DND-41 (cell line): ENCODE results near the gene CTNNAL1.

Experiments used
- ATAC-seq: fragments of 200-7000 bp; cut with Tn5 transposase; 3 replicates; pipeline ENCODE4 v1.9.1; 2021; ENCODE audit warnings: low read depth; ENCODE audit not compliant: insufficient read depth
- DNase-seq: peaks from one replicate; pipeline ENCODE4 v3.0.0-alpha.2; 2020
- H2AFZ ChIP-seq: 2 replicates; pipeline ENCODE4 v1.6.0; 2012; ENCODE audit warnings: low read depth, low read length
- H3K27ac ChIP-seq: 2 replicates; pipeline ENCODE4 v1.5.1; 2012; ENCODE audit warnings: low read length, inconsistent platforms
- H3K27me3 ChIP-seq: fragments of 200-600 bp; sonication (generic); 2 replicates; pipeline ENCODE4 v1.6.0; 2012; ENCODE audit warnings: low read length, mild to moderate bottlenecking, inconsistent platforms; ENCODE audit not compliant: insufficient read depth, poor library complexity
- H3K36me3 ChIP-seq: 2 replicates; pipeline ENCODE4 v1.5.1; 2012; ENCODE audit warnings: low read length, inconsistent platforms; ENCODE audit not compliant: insufficient read depth
- H3K4me1 ChIP-seq: 2 replicates; pipeline ENCODE4 v1.5.1; 2012; ENCODE audit warnings: mild to moderate bottlenecking, low read length; ENCODE audit not compliant: insufficient read depth
- H3K4me2 ChIP-seq: 2 replicates; pipeline ENCODE4 v1.6.0; 2012; ENCODE audit warnings: mild to moderate bottlenecking, moderate library complexity, low read length, inconsistent platforms; ENCODE audit not compliant: insufficient read depth
- H3K4me3 ChIP-seq, 2 experiments: fragments of 200-600 bp in 1 of 2; shearing (Covaris generic) in 1 of 2; 2 replicates each; pipeline ENCODE4 v1.5.1; 2012 to 2016; ENCODE audit warnings: inconsistent platforms in 2 of 2, low read length in 2 of 2, mild to moderate bottlenecking in 2 of 2, low read depth in 1 of 2, moderate library complexity in 1 of 2
- H3K79me2 ChIP-seq: 2 replicates; pipeline ENCODE4 v1.6.0; 2012; ENCODE audit warnings: low read length, inconsistent platforms; ENCODE audit not compliant: insufficient read depth
- H3K9ac ChIP-seq: 2 replicates; pipeline ENCODE4 v1.6.0; 2012; ENCODE audit warnings: low read depth, mild to moderate bottlenecking, inconsistent platforms, low read length, moderate library complexity
- H3K9me3 ChIP-seq: 2 replicates; pipeline ENCODE4 v1.5.1; 2012; ENCODE audit warnings: low read length, moderate library complexity, mild to moderate bottlenecking, inconsistent platforms; ENCODE audit not compliant: insufficient read depth, severe bottlenecking
- H4K20me1 ChIP-seq: 2 replicates; pipeline ENCODE4 v1.6.0; 2012; ENCODE audit warnings: low read length; ENCODE audit not compliant: insufficient read depth
- CTCF ChIP-seq: IDR thresholded peaks from 2 replicates; pipeline ENCODE4 v1.5.1; 2012; ENCODE audit warnings: borderline replicate concordance, low read length, moderate library complexity, mild to moderate bottlenecking; ENCODE audit not compliant: poor library complexity, severe bottlenecking; ENCODE audit errors: extremely low read depth
- EZH2 ChIP-seq: IDR thresholded peaks from 3 replicates; pipeline ENCODE4 v1.6.1; 2012; ENCODE audit warnings: borderline replicate concordance, low read depth, mild to moderate bottlenecking, moderate library complexity, low read length, inconsistent platforms; ENCODE audit not compliant: severe bottlenecking

CTNNAL1 gene

GRCh38 chr9:109019420-109019819, 6.1 kb upstream of the CTNNAL1 start:
- peaks cover 5% of the 10 kb centered on the region; the same call in 1 of the 2 replicates for H4K20me1 ChIP-seq
- no peaks in the 10 kb centered on the region for H3K4me1 ChIP-seq
- no peak overlapping the region for H3K4me3 ChIP-seq
- H3K36me3 ChIP-seq, result peaks cover 49% of the 10 kb centered on the region
- no peak overlapping the region for H3K4me2 ChIP-seq
- H3K9me3 ChIP-seq, result no peaks in the 10 kb centered on the region
- DNase-seq (no peak), ATAC-seq (no peak)
- H2AFZ ChIP-seq, result no peak overlapping the region
- H3K27me3 ChIP-seq, result no peaks in the 10 kb centered on the region
- no peak overlapping the region for H3K27ac ChIP-seq
- 0 out of 2 replicates have a peak, but pooled peaks cover 2% of the 10 kb centered on the region for H3K79me2 ChIP-seq
- H3K9ac ChIP-seq, result no peak overlapping the region
- no peak for TF ChIP-seq EZH2

GRCh38 chr9:109017493-109017892, 4.2 kb upstream of the CTNNAL1 start:
- no peak for DNase-seq
- Histone ChIP-seq H3K4me2 (no peak overlapping the region), H3K9me3 (no peaks in the 10 kb centered on the region), H2AFZ (no peak overlapping the region), H3K27ac (no peak overlapping the region), H3K4me1 (peaks cover 6% of the 10 kb centered on the region), H3K79me2 (peaks cover 2% of the 10 kb centered on the region; the same call in 1 of the 2 replicates), H3K27me3 (no peaks in the 10 kb centered on the region), H3K4me3 (no peak overlapping the region), H4K20me1 (peaks cover 5% of the 10 kb centered on the region; the same call in 1 of the 2 replicates), H3K9ac (no peak overlapping the region), H3K36me3 (peaks cover 44% of the 10 kb centered on the region)
- no peak for ATAC-seq
- no peak for TF ChIP-seq CTCF
- TF ChIP-seq EZH2, result no peak

- peaks cover 7% of the 10 kb centered on the region for H3K79me2 ChIP-seq
- DNase-seq, result no peak
- no peaks in the 10 kb centered on the region for H3K27me3 ChIP-seq
- H3K4me2 ChIP-seq, result no peak overlapping the region
- peaks cover 10% of the 10 kb centered on the region for H3K4me1 ChIP-seq
- no peak overlapping the region for H3K27ac ChIP-seq
- ATAC-seq, result no peak
- TF ChIP-seq EZH2, result no peak
- TF ChIP-seq CTCF, result no peak
- H3K36me3 ChIP-seq, result peaks cover 43% of the 10 kb centered on the region
- no peaks in the 10 kb centered on the region for H3K9me3 ChIP-seq
- H3K4me3 ChIP-seq, result no peak overlapping the region
- H4K20me1 ChIP-seq, result peaks cover 5% of the 10 kb centered on the region; the same call in 1 of the 2 replicates
- no peak overlapping the region for H2AFZ ChIP-seq
- no peak overlapping the region for H3K9ac ChIP-seq
Observed at GRCh38 chr9:109017061-109017460, 3.8 kb upstream of the CTNNAL1 start.

- Histone ChIP-seq H3K4me3 (no peak overlapping the region), H2AFZ (no peak overlapping the region), H3K9me3 (no peaks in the 10 kb centered on the region), H3K4me2 (no peak overlapping the region), H3K27me3 (no peaks in the 10 kb centered on the region), H3K27ac (no peak overlapping the region), H3K9ac (no peak overlapping the region), H3K79me2 (peaks cover 16% of the 10 kb centered on the region), H3K36me3 (peaks cover 34% of the 10 kb centered on the region), H3K4me1 (peaks cover 19% of the 10 kb centered on the region), H4K20me1 (peaks cover 12% of the 10 kb centered on the region)
- TF ChIP-seq CTCF, result no peak
- DNase-seq (no peak), ATAC-seq (no peak)
Observed at GRCh38 chr9:109016132-109016531, 2.8 kb upstream of the CTNNAL1 start.
